ENCODE data around the gene C2CD3. TPM values are rescaled to one million over a fixed set of nuclear protein-coding genes. Genes with fewer than 3 reads are reported as not detected.

The C2CD3 gene
- total and polyA plus RNA-seq, 9 of the 15 experiments (the other 6 are each of a cell fraction or from before 2014, with no cell fraction given): 4.4 to 20.2 (median 15.4) TPM

GRCh38 chr11:74138021-74138420 lies 32.8 kb downstream of the C2CD3 start (continued):
- TF ChIP-seq CHD7 (IDR thresholded peaks at IDR 0.05; ENCODE audit: low read depth, low read length): no peak
- TF ChIP-seq HDAC8 (tag; IDR thresholded peaks at IDR 0.05): no peak
- TF ChIP-seq TEAD1 (CRISPR knock-in tag; IDR thresholded peaks at IDR 0.05): no peak
- no peak for TF ChIP-seq ZNF707 (CRISPR knock-in tag; conservative IDR thresholded peaks at IDR 0.05)
